Measurements from ENCODE around the gene HPSE2.

The HPSE2 gene

GRCh38 chr10:98483658-98484057, 752.0 kb downstream of the HPSE2 start:
- DNase-seq (ENCODE audit: low read depth), result no peak
- no peak for TF ChIP-seq CTCF (IDR thresholded peaks at IDR 0.05; ENCODE audit: control insufficient read depth, extremely low read depth, insufficient read depth)
- no peak overlapping the region for H3K4me3 ChIP-seq (ENCODE audit: low read depth, low read length)

- no peak overlapping the region for H3K4me3 ChIP-seq (ENCODE audit: low read depth, low read length)
- DNase-seq (ENCODE audit: low read depth), result no peak
- no peak for TF ChIP-seq CTCF (IDR thresholded peaks at IDR 0.05; ENCODE audit: control insufficient read depth, extremely low read depth, insufficient read depth)
Observed at GRCh38 chr10:98482096-98482495, 753.6 kb downstream of the HPSE2 start.

- TF ChIP-seq CTCF (IDR thresholded peaks at IDR 0.05; ENCODE audit: control insufficient read depth, extremely low read depth, insufficient read depth), result no peak
- no peak overlapping the region for H3K4me3 ChIP-seq (ENCODE audit: low read depth, low read length)
- DNase-seq (ENCODE audit: low read depth), result no peak
Observed at GRCh38 chr10:98481404-98481945, 754.2 kb downstream of the HPSE2 start.

- no peak overlapping the region for H3K4me3 ChIP-seq (ENCODE audit: low read depth, low read length)
- DNase-seq (ENCODE audit: low read depth), result no peak
- TF ChIP-seq CTCF (IDR thresholded peaks at IDR 0.05; ENCODE audit: control insufficient read depth, extremely low read depth, insufficient read depth), result no peak
Observed at GRCh38 chr10:98478430-98479222, 757.0 kb downstream of the HPSE2 start.

- TF ChIP-seq CTCF (IDR thresholded peaks at IDR 0.05; ENCODE audit: control insufficient read depth, extremely low read depth, insufficient read depth), result no peak
- H3K4me3 ChIP-seq (ENCODE audit: low read depth, low read length), result no peak overlapping the region
- DNase-seq (ENCODE audit: low read depth), result no peak
Observed at GRCh38 chr10:98477861-98478260, 757.8 kb downstream of the HPSE2 start.

GRCh38 chr10:98474628-98475027, 761.0 kb downstream of the HPSE2 start:
- no peak for TF ChIP-seq CTCF (IDR thresholded peaks at IDR 0.05; ENCODE audit: control insufficient read depth, extremely low read depth, insufficient read depth)
- H3K4me3 ChIP-seq (ENCODE audit: low read depth, low read length), result no peak overlapping the region
- no peak for DNase-seq (ENCODE audit: low read depth)

- no peak overlapping the region for H3K4me3 ChIP-seq (ENCODE audit: low read depth, low read length)
- no peak for TF ChIP-seq CTCF (IDR thresholded peaks at IDR 0.05; ENCODE audit: control insufficient read depth, extremely low read depth, insufficient read depth)
- no peak for DNase-seq (ENCODE audit: low read depth)
Observed at GRCh38 chr10:98472196-98472595, 763.5 kb downstream of the HPSE2 start.
